Smooth muscle cell (in vitro differentiated cells): ENCODE results near the gene TMEM237. TPM values are rescaled to one million over a fixed set of nuclear protein-coding genes. Genes with fewer than 3 reads are reported as not detected.

Source experiments
- DNase-seq: peaks from one replicate; lab custom pipeline; 2025; ENCODE audit not compliant: unreplicated experiment; lab: John Stamatoyannopoulos, UW
- H2AFZ ChIP-seq: fragments of 200-600 bp; sonication (generic); 2 replicates; pipeline ENCODE4 v1.6.0; 2016; ENCODE audit warnings: antibody characterized with exemption, low read depth, mild to moderate bottlenecking
- H3F3A ChIP-seq: fragments of 200-600 bp; sonication (generic); 2 replicates; pipeline ENCODE4 v1.6.0; 2017; ENCODE audit warnings: antibody characterized with exemption, low read depth
- H3K27ac ChIP-seq: fragments of 200-600 bp; sonication (generic); 2 replicates; pipeline ENCODE4 v1.5.1; 2016; ENCODE audit warnings: low read depth, mild to moderate bottlenecking
- H3K27me3 ChIP-seq: fragments of 200-600 bp; sonication (generic); 2 replicates; pipeline ENCODE4 v1.6.1; 2016; ENCODE audit warnings: low read depth, mild to moderate bottlenecking
- H3K36me3 ChIP-seq: fragments of 200-600 bp; sonication (generic); 2 replicates; pipeline ENCODE4 v1.5.1; 2016; ENCODE audit warnings: low read depth
- H3K4me1 ChIP-seq: fragments of 200-600 bp; sonication (generic); 2 replicates; pipeline ENCODE4 v1.5.1; 2016; ENCODE audit warnings: low read depth
- H3K4me2 ChIP-seq: fragments of 200-600 bp; sonication (generic); 2 replicates; pipeline ENCODE4 v1.6.0; 2016; ENCODE audit warnings: mild to moderate bottlenecking
- H3K4me3 ChIP-seq: fragments of 200-600 bp; sonication (generic); 2 replicates; pipeline ENCODE4 v1.5.1; 2016; ENCODE audit warnings: mild to moderate bottlenecking
- H3K79me2 ChIP-seq: fragments of 200-600 bp; sonication (generic); 2 replicates; pipeline ENCODE4 v1.6.0; 2016; ENCODE audit warnings: low read depth, mild to moderate bottlenecking
- H3K9ac ChIP-seq: fragments of 200-600 bp; sonication (generic); 2 replicates; pipeline ENCODE4 v1.6.0; 2016; ENCODE audit warnings: low read depth
- H3K9me3 ChIP-seq: fragments of 200-600 bp; sonication (generic); replicated peaks from 2 replicates; pipeline ENCODE4 v1.5.1; 2016; ENCODE audit warnings: low read depth
- H4K20me1 ChIP-seq: fragments of 200-600 bp; sonication (generic); 2 replicates; pipeline ENCODE4 v1.6.0; 2016; ENCODE audit warnings: low read depth
- WGBS: methylation state at CpG from one replicate; pipeline ENCODE4 v1.1.7; 2016; ENCODE audit warnings: low lambda C conversion rate; 5-methylcytosine and 5-hydroxymethylcytosine counted together
- polyA plus RNA-seq: library from polyadenylated mRNA; unstranded; fragments of >200 nt; fragmentation: Nextera tagmentation; extraction: Ambion mirVana; gene quantifications from 2 replicates; pipeline ENCODE4 v1.2.1, GENCODE V29; 2016
- total RNA-seq: library from RNA; depleted of rRNA; stranded (reverse); fragments of >200 nt; gene quantifications from 2 replicates; pipeline ENCODE4 v1.2.3, GENCODE V29; 2014
- TF ChIP-seq, protein P1 (sequence below): fragments of 200-600 bp; sonication (generic); IDR thresholded peaks from 2 replicates; pipeline ENCODE4 v1.5.1; 2017; ENCODE audit warnings: borderline replicate concordance, mild to moderate bottlenecking, antibody characterized with exemption; ENCODE audit not compliant: insufficient read depth, poor library complexity, severe bottlenecking

TMEM237 gene, protein sequence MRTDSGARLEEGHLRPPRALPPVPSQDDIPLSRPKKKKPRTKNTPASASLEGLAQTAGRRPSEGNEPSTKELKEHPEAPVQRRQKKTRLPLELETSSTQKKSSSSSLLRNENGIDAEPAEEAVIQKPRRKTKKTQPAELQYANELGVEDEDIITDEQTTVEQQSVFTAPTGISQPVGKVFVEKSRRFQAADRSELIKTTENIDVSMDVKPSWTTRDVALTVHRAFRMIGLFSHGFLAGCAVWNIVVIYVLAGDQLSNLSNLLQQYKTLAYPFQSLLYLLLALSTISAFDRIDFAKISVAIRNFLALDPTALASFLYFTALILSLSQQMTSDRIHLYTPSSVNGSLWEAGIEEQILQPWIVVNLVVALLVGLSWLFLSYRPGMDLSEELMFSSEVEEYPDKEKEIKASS
- total RNA-seq, result 38.3 and 47.4 TPM in 2 replicates
- polyA plus RNA-seq, result 23.8 and 25.6 TPM in 2 replicates

GRCh38 chr2:201643216-201643890 is at the start of gene TMEM237:
TSS of gene TMEM237 (minus strand) at chr2:201643503. CDS start at chr2:201643400, 103 bp downstream.
- WGBS, result 4% methylated on average over 38 of the region's 41 CpGs
- no peaks in the 10 kb centered on the region for H3K36me3 ChIP-seq
- H4K20me1 ChIP-seq, result no peaks in the 10 kb centered on the region
- no peaks in the 10 kb centered on the region for H3K9me3 ChIP-seq
- DNase-seq, result no peak
- peak within 1 kb of the TSS; percentile 81 for H3K4me2 ChIP-seq
- H3K27me3 ChIP-seq, result no peaks in the 10 kb centered on the region
- H3K4me1 ChIP-seq, result peaks cover 12% of the 10 kb centered on the region
- H3K79me2 ChIP-seq, result peaks cover 9% of the 10 kb centered on the region
- H2AFZ ChIP-seq, result peak within 1 kb of the TSS; percentile 92
- TF ChIP-seq, protein P1, sequence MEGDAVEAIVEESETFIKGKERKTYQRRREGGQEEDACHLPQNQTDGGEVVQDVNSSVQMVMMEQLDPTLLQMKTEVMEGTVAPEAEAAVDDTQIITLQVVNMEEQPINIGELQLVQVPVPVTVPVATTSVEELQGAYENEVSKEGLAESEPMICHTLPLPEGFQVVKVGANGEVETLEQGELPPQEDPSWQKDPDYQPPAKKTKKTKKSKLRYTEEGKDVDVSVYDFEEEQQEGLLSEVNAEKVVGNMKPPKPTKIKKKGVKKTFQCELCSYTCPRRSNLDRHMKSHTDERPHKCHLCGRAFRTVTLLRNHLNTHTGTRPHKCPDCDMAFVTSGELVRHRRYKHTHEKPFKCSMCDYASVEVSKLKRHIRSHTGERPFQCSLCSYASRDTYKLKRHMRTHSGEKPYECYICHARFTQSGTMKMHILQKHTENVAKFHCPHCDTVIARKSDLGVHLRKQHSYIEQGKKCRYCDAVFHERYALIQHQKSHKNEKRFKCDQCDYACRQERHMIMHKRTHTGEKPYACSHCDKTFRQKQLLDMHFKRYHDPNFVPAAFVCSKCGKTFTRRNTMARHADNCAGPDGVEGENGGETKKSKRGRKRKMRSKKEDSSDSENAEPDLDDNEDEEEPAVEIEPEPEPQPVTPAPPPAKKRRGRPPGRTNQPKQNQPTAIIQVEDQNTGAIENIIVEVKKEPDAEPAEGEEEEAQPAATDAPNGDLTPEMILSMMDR, result no peak
- H3F3A ChIP-seq, result peaks cover 4% of the 10 kb centered on the region
- H3K4me3 ChIP-seq, result peak within 1 kb of the TSS; percentile 70
- H3K27ac ChIP-seq, result peak within 1 kb of the TSS; percentile 73
- peak within 1 kb of the TSS; percentile 83 for H3K9ac ChIP-seq

GRCh38 chr2:201685156-201685555 is 41.9 kb upstream of the TMEM237 start:
- Histone ChIP-seq H3K36me3 (no peaks in the 10 kb centered on the region), H3K9me3 (no peaks in the 10 kb centered on the region), H3K4me3 (no peak overlapping the region), H4K20me1 (no peaks in the 10 kb centered on the region), H2AFZ (no peak overlapping the region), H3F3A (no peaks in the 10 kb centered on the region), H3K4me2 (no peak overlapping the region), H3K4me1 (no peaks in the 10 kb centered on the region), H3K79me2 (no peaks in the 10 kb centered on the region), H3K27me3 (no peaks in the 10 kb centered on the region), H3K9ac (no peak overlapping the region), H3K27ac (no peak overlapping the region)
- 97% methylated on average over 3 of the region's 3 CpGs for WGBS
- TF ChIP-seq, protein P1, result no peak
- no peak for DNase-seq

DNA sequence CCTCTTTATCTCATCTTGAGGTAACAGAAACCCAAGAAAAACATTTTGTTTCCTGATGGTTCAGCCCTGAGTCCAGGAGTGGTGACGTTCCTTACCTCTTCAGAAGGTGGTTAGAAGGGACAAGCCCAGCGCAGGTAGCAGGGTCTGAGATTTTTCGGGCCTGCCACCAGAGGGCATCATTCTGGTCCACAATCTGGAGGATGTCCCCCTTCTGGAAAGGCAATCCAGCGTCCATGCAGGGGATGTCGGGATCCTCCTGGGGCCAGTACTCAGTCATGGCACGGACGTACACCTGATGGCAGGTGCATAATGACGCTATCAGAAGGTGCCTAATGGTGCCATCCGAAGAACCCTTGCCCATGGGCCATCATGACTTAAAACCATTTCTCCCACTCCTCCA is 37.4 kb upstream of the TMEM237 start:
- Histone ChIP-seq H4K20me1 (no peaks in the 10 kb centered on the region), H3K4me3 (no peak overlapping the region), H3K9me3 (no peaks in the 10 kb centered on the region), H3K4me1 (peaks cover 3% of the 10 kb centered on the region), H3K9ac (no peak overlapping the region), H3K79me2 (no peaks in the 10 kb centered on the region), H3K4me2 (no peak overlapping the region), H3K36me3 (no peaks in the 10 kb centered on the region), H3K27me3 (no peaks in the 10 kb centered on the region), H3K27ac (no peak overlapping the region), H2AFZ (no peak overlapping the region), H3F3A (no peaks in the 10 kb centered on the region)
- no peak for DNase-seq
- 31% methylated on average over 9 of the region's 9 CpGs for WGBS
- TF ChIP-seq, protein P1, result peak; percentile 29
